SK-N-MC (cell line): Measurements from ENCODE around the gene PNPO.

ENCODE experiments used
- EZH2 ChIP-seq: fragments of 200-600 bp; sonication (generic); IDR thresholded peaks from one replicate; pipeline ENCODE4 v1.6.1; 2017; ENCODE audit warnings: antibody characterized with exemption
- POLR2AphosphoS5 ChIP-seq: IDR thresholded peaks from 2 replicates; pipeline ENCODE4 v1.6.1; 2012; ENCODE audit warnings: mild to moderate bottlenecking, low read depth, low read length, borderline replicate concordance

- TF ChIP-seq POLR2AphosphoS5 = no peak
- TF ChIP-seq EZH2 = no peak
Observed at GRCh38 chr17:47997586-47997985, 56.2 kb downstream of the PNPO start.
